Mucosa of descending colon (tissue), 3 donors: Measurements from ENCODE around the gene ELAPOR1. TPM values are rescaled to one million over a fixed set of nuclear protein-coding genes. Genes with fewer than 3 reads are reported as not detected.
A peak's percentile ranks its signal among the peaks of the same experiment; 100 is the strongest.

Experiments
- ATAC-seq: fragments of 200-7000 bp; cut with Tn5 transposase; one replicate; pipeline ENCODE4 v1.9.1; 2020; ENCODE audit warnings: mild to moderate bottlenecking, moderate library complexity
- DNase-seq, 3 donors: peaks; one replicate each; pipeline ENCODE4 v3.0.0-alpha.2; 2020
- H3K36me3 ChIP-seq: fragments of 200-600 bp; one replicate; pipeline ENCODE4 v1.8.0; 2021; ENCODE audit warnings: low read depth, mild to moderate bottlenecking
- H3K4me1 ChIP-seq: fragments of 200-600 bp; one replicate; pipeline ENCODE4 v1.8.0; 2021; ENCODE audit warnings: low read depth, mild to moderate bottlenecking
- H3K4me3 ChIP-seq: fragments of 200-600 bp; one replicate; pipeline ENCODE4 v1.8.0; 2021; ENCODE audit warnings: mild to moderate bottlenecking
- H3K9me3 ChIP-seq: fragments of 200-600 bp; one replicate; pipeline ENCODE4 v1.8.0; 2021; ENCODE audit warnings: mild to moderate bottlenecking
- CTCF ChIP-seq: fragments of 200-600 bp; IDR thresholded peaks from one replicate; pipeline ENCODE4 v1.8.0; 2022; ENCODE audit warnings: antibody characterized with exemption, mild to moderate bottlenecking
- intact Hi-C, 2 donors: fragments of 100-400 bp; cut with DNase I in 1 of 2; cut with micrococcal nuclease in 1 of 2; formaldehyde crosslinking; loops; one replicate each; pipeline versions ENCODE4 v1.11.0 to v1.11.1; 2022; cut with DNase I, micrococcal nuclease
- total RNA-seq, 3 donors: library from RNA; stranded (reverse); fragmentation: NEBNext Ultra II Directional in 2 of 3; extraction: Animal tissue kit (Norgen Biotek cat#: 25700) in 2 of 3; gene quantifications; one replicate each; pipeline versions ENCODE4 v1.2.1 to v1.2.4, GENCODE V29; 2021 to 2023
- donor health status: DM: no; HTN: no; CAD: no; lungs with moderate emphysema.
- donor health status: DM: no; HTN: no; CAD: no.
- donor health status: DM: no; HTN: yes; CAD: no.

ELAPOR1 gene
- total RNA-seq, 3 donors from 2014 or later, result 30.6 to 119 (median 107) TPM

GRCh38 chr1:109096120-109096519, 17.8 kb upstream of the ELAPOR1 start:
- Histone ChIP-seq H3K36me3 (no peaks in the 10 kb centered on the region), H3K4me1 (peaks cover 23% of the 10 kb centered on the region), H3K4me3 (no peak overlapping the region), H3K9me3 (no peaks in the 10 kb centered on the region)
- ATAC-seq (no peak), DNase-seq (no peak)
- intact Hi-C loops, result no loop called here
- TF ChIP-seq CTCF, result no peak

GRCh38 chr1:109099938-109100773, 13.8 kb upstream of the ELAPOR1 start:
- H3K4me3 ChIP-seq, result peak overlapping the region; percentile 90
- DNase-seq (peak; percentile 97 to 98 (median 98)), ATAC-seq (peak; percentile 99)
- peaks cover 16% of the 10 kb centered on the region for H3K4me1 ChIP-seq
- H3K9me3 ChIP-seq, result no peaks in the 10 kb centered on the region
- intact Hi-C loops, result no loop called here
- TF ChIP-seq CTCF, result peak; percentile 76
- no peaks in the 10 kb centered on the region for H3K36me3 ChIP-seq

- intact Hi-C loops, result no loop called here
- H3K36me3 ChIP-seq, result no peaks in the 10 kb centered on the region
- no peak overlapping the region for H3K4me3 ChIP-seq
- peaks cover 4% of the 10 kb centered on the region for H3K4me1 ChIP-seq
- DNase-seq (no peak), ATAC-seq (no peak)
- TF ChIP-seq CTCF, result no peak
- H3K9me3 ChIP-seq, result no peaks in the 10 kb centered on the region
Measured at GRCh38 chr1:109104364-109105151, 9.4 kb upstream of the ELAPOR1 start.

GRCh38 chr1:109105881-109106280, 8.0 kb upstream of the ELAPOR1 start:
- ATAC-seq (no peak), DNase-seq (no peak)
- Histone ChIP-seq H3K4me3 (no peak overlapping the region), H3K4me1 (peaks cover 4% of the 10 kb centered on the region), H3K9me3 (no peaks in the 10 kb centered on the region), H3K36me3 (no peaks in the 10 kb centered on the region)
- intact Hi-C loops, result no loop called here
- no peak for TF ChIP-seq CTCF

GRCh38 chr1:109107785-109108184, 6.1 kb upstream of the ELAPOR1 start:
- ATAC-seq (no peak), DNase-seq (no peak)
- peaks cover 5% of the 10 kb centered on the region for H3K4me1 ChIP-seq
- intact Hi-C loops, result no loop called here
- H3K36me3 ChIP-seq, result no peaks in the 10 kb centered on the region
- no peaks in the 10 kb centered on the region for H3K9me3 ChIP-seq
- no peak for TF ChIP-seq CTCF
- H3K4me3 ChIP-seq, result no peak overlapping the region
